GM21381 (cell line): Measurements from ENCODE around the gene PLEKHH2.
"Not testable (repeated sequence)": the region's sequence is repeated elsewhere in the genome, so short reads cannot be mapped to it uniquely, and the experiment has no call there.

Experiments
- ATAC-seq: cut with Tn5 transposase; IDR thresholded peaks from one replicate; pipeline ENCODE4 v1.9.1; 2021; ENCODE audit warnings: mild to moderate bottlenecking, moderate library complexity; ENCODE audit not compliant: unreplicated experiment

PLEKHH2 gene

DNA sequence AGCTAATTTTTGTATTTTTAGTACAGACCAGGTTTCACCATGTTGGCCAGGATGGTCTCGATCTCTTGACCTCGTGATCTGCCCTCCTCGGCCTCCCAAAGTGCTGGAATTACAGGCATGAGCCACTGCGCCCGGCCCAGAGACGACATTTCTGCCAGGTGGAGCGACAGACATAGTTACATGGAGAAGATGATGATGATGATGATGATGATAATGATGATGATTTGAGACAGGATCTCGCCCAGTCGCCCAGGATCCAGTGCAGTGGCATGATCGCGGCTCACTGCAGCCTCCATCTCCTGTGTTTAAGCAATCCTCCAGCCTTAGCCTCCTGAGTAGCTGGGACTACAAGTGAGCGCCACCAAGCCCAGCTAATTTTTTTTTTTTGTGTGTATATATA is 907 bp upstream of the PLEKHH2 start:
- not testable (repeated sequence) for ATAC-seq

DNA sequence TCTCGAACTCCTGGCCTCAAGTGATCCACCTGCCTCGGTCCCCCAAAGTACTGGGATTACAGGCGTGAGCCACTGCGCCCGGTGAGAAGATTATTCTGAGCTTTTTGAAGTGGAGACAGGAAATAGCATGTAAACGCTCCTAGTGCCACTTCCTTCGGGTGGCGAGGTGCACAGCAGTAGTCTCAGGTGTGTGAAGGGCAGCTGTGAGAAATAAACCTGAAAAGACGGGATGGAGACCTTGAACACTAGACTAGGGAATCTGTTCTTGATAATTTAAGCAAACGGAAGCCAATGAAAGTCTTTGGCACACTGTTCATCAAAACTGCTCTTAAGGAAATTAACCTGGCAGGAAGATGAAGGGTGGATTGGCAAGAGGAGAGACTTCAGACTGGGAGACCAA is 439 bp upstream of the PLEKHH2 start:
- no peak for ATAC-seq

DNA sequence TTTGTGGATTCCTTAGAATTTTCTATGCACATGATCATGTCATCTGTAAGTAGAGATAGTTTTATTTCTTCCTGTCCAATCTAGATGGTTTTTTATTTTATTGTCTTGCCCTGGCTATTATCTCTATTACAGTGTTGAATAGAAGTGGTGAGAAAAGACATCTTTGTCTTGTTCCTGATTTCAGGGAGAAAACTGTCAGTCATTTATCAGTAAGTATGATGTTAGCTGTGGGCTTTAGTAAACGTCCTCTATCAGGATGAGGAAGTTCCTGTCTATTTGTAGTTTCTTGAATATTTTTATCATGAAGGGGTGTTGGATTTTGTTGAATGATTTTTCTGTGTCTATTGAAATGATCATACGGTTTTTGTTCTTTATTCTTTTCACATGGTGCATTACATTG is 5.3 kb downstream of the PLEKHH2 start:
- no peak for ATAC-seq

DNA sequence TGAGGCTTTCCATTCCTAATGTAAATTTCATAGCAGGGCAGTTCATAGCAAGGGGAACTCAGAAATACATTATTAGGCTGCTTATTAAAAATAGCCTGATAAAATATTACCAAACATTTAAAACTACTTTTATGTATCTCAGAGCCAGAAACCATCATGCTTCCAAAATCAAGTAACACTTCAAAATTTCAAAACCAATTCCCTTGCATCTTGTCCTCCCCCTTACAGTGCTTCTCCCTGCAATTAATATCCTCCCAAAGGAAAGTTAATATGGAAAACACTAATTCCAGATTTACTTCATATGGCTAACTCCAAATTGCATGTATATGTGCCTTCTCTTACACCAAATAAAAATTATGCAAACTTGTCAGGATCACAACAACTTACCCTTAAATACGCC is 6.6 kb downstream of the PLEKHH2 start:
- ATAC-seq: no peak

DNA sequence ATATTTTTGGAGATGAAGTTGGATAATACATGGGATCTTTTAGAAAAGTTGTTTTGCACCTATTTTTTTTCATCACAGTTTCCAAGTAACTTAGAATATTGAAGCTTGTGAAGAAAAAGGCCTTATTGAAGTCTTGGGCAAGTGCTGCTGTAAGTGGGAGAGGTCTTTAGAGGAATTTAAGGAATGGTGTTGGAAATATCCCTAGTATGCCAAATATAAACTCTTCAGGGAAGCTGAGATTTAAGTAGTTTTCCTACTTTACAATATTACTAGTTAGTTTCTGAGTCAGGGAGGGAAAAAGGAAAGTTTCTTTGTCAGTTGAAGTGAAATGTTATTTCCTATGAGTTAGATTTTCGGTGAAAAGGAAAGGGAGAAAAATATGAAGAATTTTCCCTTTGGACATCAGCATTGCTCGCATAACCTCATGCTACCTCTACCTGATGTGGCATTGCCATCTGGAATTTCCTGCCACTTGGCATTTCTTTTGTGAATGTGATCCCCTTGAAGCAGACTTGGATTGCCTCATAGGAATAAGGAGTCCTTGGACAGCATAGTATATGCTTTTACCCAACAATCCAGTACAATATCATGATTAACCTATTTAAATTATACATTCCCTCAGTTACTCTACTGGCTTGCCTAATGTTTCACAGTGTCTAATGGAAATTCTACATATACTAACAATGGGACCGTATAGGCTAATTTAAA is 12.1 kb downstream of the PLEKHH2 start:
- no peak for ATAC-seq

DNA sequence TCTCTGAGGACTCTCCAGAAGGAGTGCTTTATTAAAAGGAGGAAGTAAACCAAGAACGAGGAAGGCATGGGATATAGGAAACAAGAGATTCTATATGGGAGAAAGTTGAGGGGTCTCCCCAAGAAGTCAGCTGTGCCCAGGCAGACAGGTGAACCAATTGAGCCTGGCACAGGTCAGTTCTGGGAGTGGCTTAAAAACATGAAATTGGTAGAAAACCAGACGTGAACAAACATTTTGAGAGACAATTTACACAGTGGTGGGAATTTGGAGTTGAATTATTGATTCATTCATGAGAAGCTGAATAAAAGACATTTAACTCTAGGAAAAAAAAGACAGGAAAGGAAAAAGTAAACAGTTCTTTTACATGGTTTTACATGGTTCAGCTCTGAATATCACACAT is 16.4 kb downstream of the PLEKHH2 start:
- no peak for ATAC-seq

DNA sequence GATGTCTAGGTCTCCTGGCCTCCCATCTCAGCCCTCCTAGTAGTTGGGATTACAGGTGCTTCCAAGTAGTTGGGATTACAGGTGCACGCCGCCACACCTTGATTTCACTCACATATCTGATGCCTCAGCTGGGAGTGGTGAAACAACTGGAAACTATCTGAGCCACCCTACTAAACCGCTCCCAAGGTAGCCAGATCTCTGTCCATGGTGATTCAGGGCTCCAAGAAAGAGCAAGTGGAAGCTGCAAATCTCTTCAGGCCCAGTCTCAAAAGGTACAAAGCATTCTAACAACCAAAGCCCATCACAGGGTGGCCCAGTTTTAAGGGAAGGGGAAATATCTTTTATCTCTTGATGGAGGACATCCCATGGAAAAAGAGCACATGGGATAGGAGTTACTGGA is 20.2 kb downstream of the PLEKHH2 start:
- ATAC-seq: no peak

DNA sequence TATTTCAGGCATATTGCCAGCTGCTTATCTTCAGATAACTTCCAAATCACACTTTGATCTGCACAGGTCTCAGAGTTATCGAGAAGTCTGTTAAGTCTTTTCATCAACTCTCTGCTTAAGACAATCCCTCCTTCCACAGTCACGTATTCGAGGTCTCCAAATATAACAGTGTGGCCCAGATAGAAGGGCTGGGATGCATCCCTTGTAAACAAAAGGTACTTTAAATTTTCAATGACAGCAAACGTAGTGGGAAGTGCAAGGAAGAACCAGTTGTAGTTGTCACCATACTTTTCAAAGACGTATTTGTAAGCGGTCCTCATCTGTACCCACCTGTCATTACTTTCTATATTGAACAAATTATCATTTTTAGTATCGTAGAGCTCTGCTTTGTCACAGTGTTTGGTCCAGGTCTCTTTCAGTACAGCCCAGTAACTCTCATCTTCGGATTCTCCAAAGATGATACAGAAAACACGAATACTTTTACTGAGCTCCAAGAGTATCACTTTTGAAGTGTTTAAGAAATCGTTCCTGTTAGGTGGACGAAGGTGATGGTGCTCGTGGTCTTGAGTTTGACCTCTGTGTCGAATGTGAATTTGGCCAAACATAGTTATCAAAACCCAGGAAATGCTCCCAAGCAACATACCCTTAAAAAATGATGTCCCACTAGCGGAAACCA is 38.7 kb downstream of the PLEKHH2 start:
- ATAC-seq: no peak

DNA sequence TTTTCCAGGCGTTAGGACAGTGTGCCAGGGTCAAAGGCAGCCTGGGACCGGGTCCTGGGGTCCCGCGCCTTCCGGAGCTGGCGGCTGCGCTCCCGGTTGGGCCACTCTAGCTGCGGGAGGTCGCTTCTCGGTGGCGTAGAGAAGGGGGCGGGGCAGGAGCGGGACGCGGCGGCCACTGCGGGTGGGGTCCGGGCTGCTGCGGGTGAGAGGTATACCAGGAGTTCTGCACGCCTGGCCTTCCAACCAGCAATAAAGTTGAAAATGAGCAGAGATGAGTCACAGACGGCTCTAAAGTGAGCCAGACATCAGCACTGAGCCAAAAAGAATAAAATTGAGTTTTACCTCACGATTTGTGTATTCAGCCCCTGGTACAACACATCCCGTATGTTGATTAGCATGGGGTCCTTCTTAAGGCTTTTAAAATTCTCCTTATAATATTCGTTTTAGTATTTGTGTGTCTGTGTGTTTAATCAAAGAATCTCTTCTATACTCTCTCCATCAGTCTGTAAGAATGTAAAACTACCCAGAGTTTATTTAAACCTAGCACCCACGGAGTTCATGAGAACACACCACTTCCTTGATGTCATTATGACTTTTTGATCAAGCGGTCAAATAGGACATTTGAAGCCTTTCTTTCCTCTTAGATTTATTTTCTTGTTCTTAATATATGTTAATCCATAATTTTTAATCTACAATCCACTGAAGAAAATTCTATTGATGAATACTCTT is 39.4 kb downstream of the PLEKHH2 start, which contains the start of gene C1GALT1C1L:
Gene C1GALT1C1L, minus strand, starts transcription at position 108 of the 729 bp plus-strand sequence. Its CDS starts 107 bp downstream, at position 1.
- ATAC-seq: no peak

DNA sequence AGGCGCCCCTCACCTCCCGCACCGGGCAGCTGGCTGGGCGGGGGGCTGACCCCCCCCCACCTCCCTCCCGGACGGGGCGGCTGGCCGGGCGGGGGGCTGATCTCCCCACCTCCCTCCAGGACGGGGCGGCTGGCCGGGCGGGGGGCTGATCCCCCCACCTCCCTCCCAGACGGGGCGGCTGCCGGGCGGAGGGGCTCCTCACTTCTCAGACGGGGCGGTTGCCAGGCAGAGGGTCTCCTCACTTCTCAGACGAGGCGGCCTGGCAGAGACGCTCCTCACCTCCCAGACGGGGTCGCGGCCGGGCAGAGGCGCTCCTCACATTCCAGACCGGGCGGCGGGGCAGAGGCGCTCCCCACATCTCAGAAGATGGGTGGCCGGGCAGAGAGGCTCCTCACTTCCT is 40.7 kb downstream of the PLEKHH2 start:
- not testable (repeated sequence) for ATAC-seq

DNA sequence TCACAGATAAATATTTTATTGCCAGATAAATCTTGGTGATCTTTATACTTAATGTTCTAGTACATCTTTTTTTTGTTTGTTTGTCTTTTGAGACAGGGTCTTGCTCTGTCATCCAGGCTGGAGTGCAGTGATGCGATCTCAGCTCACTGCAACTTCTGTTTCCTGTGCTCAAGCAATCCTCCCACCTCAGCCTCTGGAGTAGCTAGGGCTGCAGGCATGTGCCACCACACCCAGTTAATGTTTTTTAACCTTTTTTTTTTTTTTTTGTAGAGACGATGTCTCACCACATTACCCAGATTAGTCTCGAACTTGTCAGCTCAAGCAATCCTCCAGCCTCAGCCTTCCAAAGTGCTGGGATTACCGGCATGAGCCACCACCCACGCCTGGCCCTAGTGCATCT is 48.3 kb downstream of the PLEKHH2 start:
- ATAC-seq: no peak

DNA sequence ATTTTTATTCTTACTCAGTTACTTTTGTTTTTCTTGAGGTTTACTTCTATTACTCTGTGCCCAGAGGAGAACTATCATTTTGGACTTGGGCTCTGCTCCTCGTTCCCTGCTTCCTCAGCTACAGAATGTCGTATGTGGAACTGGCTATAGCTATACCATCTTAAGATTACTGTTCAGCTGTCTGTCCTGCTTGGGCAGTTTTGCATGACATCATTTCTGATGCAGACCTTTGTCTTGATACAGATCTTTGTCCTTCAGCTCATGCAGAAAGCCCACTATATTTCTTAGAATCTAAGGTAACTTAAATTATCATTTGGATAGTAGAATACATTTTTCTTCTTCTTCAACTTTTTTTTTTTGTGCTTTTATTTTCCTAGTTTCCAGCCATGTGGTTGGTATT is 52.9 kb downstream of the PLEKHH2 start:
- ATAC-seq: no peak

DNA sequence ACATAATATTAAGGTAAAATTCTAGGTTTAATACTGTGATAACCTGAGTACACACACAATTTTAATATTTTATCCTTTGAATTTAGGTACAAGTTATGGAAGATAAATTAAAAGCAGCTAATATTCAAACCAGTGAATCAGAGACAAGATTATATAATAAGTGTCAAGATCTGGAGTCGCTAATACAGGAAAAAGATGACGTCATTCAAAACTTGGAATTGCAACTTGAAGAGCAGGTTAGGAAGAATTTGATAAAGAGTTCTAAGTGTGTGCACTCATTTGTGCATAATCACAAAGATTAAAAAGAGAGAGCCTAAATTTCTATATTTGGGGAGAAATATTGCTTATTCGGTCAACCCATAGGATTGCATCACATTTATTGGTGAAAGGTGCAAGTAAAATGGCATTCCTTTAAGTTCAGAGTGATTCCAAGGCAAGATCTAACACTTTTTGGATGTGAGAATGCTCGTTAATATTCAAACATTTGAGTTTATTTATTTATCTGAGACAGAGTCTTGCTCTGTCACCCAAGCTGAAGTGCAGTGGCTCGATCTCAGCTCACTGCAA is 55.5 kb downstream of the PLEKHH2 start:
- ATAC-seq: no peak

DNA sequence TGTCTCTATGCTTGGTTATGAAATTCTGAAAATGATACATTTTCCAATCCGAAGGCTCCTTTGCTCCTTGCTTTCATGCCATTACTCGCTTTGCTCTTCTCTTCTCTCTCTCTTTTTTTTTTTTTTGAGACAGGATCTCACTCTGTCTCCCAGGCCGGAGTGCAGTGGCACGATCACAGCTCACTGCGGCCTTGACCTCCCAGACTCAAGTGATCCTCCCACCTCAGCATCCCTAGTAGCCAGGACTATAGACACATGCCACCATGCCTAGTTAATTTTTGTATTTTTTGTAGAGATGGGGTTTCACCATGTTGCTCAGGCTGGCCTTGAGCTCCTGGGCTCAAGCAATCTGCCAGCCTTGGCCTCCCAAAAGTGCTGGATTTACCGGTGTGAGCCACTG is 61.1 kb downstream of the PLEKHH2 start:
- ATAC-seq: not testable (repeated sequence)

DNA sequence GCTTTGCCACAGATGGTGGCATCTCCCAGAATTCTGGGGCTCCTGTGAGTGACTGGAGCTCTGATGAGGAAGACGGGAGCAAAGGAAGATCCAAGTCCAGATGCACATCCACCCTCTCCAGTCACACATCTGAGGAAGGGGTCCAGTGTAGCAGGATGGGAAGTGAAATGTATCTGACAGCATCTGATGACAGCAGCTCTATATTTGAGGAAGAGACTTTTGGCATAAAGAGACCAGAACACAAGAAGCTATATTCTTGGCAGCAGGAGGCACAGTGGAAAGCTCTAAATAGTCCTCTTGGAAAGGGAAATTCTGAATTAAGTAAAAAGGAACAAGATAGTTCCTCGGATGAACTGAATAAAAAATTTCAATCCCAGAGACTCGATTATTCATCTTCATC is 62.7 kb downstream of the PLEKHH2 start:
- no peak for ATAC-seq

DNA sequence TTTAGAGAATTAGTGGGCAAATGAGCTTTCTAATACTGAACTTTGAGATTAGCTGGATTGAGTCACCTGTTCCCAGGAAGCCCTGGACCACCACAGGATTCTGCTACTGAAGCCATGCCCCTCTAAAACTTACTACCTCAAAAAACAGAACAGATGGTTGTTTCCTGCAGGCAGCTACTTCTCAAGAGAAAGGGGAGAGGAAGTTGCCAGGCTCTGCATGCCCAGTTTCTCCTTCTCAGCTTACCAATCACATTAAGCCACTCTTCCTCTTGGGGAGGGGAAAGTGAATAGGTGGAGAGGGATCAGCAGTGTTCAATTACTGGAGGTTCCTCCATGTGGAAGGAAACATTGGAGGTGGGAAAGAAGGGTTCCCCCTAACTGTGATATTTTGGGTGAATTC is 64.1 kb downstream of the PLEKHH2 start:
- ATAC-seq: no peak

DNA sequence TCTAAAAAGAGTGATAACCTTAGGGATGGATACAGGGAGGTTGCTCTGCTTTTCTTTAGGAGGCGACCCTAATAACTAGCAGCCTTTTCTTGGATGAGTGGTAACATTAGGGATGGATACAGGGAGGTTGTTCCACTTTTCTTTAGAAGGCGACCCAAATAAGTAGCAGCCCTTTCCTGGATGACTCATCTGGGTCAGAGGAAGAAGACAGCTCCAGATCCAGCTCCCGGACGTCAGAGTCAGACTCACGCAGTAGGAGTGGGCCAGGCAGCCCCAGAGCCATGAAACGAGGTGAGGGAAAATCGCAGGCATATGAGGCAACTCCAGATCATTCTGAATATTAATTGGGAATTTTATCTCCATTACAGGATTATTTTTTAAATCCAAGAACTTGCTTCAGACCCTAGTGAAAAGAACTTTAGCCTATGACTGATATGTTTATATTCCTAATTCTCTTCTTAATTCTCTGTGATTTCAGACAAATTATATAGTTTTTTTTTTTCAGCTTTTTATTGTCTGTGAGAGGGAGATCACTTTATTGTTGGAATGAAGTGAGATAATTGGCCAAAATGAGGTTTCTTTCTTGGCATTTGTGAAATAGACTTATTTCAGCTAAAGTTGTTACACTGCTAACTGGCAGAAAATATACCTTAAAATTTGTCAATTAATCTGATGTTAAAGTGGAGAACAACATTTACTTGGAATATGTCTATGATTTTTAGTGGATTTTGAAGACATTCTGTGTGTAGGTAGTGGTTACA is 70.4 kb downstream of the PLEKHH2 start:
- no peak for ATAC-seq

DNA sequence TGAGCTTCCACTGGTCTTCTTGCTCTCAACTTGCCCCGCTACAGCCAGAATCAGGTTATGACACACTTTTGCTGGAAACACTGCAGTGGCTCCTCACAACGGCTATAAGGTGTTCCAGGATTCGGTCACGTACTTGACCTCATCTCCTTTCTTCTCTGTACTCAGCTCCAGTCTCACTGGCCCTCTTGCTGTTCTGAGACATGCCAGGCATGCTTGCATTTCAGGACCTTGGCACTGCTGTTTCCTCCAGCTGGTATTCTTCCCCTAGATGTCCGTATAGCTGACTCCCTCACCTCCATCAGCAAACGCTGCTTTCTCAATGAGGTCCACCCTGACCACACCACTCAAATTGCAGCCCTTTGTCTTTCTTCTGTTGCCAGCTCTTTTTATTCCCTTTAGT is 71.1 kb downstream of the PLEKHH2 start:
- ATAC-seq: no peak

DNA sequence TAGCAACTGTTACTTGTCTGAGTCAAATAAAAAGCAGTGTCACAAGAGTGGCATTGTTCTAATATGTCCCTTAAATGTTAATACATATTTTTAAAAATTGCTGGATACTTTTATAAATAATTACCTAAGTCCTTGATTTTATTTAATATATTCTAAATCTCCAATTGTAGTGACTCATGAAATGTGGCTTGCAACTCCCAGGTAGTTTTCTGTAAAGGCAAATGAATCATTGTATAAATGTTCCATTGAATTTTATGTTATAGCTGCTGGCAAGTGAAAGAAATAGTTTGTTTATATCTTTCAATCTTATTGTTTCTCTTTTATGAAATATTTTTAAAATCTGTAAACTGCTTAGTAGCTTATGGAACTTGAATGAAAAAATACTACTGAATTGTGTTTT is 71.8 kb downstream of the PLEKHH2 start:
- no peak for ATAC-seq

DNA sequence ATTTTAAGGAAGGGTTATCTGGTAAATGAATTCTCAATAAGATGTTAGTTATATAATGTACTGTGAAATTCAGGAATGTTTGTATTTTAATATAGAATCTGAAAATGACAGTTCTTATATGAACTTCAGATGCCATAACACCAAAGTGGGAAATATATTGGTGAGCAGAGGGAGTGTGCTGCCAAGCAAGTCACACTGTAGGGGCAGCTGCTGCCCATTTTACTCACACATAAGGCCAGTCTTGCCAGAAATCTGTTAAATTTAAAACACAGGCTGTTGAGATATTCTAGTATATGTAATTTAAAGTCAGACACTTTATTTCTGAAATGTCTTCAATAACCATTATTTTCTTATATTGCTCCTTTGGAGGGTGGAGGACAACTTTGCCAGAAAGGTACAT is 73.8 kb downstream of the PLEKHH2 start:
- no peak for ATAC-seq

DNA sequence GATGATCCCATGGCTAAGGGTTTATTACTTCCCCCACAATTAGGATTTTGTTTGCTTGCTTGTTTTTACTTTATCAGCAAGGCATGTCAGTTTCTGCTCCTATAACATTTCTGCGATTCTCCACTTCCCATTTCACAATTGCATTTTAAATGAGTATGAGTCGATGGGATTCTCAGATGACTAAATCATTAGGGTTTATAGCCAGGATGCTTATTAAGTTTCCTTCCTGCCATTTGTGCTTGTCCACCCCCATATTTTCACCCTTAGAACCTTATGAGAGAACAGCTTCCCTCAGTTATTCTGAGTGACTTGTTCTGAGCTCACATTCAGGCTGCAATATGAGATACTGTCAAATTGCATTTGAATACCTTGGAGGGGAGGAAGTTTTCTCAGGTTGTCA is 77.1 kb downstream of the PLEKHH2 start:
- ATAC-seq: no peak
